ENCODE measurements around the gene PTK6. TPM values are rescaled to one million over a fixed set of nuclear protein-coding genes. Genes with fewer than 3 reads are reported as not detected.

PTK6 gene
- total and polyA plus RNA-seq, 2 of the 13 experiments (the other 11 are each of a cell fraction or from before 2014, with no cell fraction given) = 0.08 TPM; not detected in 1

DNA sequence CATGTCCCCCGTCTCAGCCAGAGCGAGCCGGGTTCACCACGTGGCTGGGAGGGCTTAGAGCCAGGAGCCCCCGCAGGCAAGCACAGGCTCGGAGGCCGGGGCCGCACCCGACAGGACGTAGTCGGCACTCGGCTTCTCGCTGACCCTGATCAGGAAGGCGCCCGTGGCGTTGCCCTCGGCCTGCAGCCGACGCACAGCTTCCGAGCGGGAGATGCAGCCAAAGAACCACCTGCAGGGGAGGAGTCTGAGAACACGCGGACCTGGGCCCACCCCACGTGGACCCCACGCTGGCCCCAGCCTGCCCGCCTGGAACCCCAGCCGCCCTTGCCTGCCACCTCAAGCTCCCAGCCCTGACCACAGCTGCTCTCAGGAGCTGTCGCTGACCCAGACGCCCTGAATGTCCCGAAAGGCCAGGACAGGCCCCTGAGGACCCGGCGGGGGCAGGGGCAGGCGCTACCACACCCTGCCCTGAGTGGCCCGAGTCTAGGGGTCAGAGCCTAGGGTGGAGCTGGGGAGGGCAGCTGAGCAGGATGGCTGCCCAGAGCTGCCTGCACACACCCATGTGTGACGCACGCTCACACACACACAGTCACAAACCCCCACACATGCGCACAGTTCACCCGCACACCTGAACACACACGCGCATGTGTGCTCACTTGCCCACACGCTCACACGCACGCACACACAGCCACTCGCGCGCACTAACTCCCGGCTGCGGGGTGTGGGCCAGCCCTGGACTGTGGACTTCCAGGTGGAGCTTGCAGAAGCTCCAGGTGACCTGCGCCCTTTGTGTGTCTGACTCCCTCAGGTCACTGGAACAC is 2.1 kb downstream of the PTK6 start (continued):
- TF ChIP-seq, protein P1, sequence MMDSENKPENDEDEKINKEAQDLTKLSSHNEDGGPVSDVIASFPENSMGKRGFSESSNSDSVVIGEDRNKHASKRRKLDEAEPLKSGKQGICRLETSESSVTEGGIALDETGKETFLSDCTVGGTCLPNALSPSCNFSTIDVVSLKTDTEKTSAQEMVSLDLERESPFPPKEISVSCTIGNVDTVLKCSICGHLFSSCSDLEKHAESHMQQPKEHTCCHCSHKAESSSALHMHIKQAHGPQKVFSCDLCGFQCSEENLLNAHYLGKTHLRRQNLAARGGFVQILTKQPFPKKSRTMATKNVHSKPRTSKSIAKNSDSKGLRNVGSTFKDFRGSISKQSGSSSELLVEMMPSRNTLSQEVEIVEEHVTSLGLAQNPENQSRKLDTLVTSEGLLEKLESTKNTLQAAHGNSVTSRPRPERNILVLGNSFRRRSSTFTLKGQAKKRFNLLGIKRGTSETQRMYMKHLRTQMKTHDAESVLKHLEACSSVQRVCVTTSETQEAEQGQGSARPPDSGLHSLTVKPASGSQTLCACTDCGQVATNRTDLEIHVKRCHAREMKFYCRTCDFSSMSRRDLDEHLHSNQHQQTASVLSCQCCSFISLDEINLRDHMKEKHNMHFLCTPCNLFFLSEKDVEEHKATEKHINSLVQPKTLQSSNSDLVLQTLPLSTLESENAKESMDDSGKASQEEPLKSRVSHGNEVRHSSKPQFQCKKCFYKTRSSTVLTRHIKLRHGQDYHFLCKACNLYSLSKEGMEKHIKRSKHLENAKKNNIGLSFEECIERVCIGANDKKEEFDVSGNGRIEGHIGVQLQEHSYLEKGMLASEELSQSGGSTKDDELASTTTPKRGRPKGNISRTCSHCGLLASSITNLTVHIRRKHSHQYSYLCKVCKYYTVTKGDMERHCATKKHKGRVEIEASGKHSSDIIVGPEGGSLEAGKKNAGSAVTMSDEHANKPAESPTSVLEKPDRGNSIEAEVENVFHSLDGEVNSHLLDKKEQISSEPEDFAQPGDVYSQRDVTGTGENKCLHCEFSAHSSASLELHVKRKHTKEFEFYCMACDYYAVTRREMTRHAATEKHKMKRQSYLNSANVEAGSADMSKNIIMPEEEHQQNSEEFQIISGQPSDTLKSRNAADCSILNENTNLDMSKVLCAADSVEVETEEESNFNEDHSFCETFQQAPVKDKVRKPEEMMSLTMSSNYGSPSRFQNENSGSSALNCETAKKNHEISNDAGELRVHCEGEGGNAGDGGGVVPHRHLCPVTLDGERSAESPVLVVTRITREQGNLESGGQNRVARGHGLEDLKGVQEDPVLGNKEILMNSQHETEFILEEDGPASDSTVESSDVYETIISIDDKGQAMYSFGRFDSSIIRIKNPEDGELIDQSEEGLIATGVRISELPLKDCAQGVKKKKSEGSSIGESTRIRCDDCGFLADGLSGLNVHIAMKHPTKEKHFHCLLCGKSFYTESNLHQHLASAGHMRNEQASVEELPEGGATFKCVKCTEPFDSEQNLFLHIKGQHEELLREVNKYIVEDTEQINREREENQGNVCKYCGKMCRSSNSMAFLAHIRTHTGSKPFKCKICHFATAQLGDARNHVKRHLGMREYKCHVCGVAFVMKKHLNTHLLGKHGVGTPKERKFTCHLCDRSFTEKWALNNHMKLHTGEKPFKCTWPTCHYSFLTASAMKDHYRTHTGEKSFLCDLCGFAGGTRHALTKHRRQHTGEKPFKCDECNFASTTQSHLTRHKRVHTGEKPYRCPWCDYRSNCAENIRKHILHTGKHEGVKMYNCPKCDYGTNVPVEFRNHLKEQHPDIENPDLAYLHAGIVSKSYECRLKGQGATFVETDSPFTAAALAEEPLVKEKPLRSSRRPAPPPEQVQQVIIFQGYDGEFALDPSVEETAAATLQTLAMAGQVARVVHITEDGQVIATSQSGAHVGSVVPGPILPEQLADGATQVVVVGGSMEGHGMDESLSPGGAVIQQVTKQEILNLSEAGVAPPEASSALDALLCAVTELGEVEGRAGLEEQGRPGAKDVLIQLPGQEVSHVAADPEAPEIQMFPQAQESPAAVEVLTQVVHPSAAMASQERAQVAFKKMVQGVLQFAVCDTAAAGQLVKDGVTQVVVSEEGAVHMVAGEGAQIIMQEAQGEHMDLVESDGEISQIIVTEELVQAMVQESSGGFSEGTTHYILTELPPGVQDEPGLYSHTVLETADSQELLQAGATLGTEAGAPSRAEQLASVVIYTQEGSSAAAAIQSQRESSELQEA (CRISPR knock-in tag; IDR thresholded peaks at IDR 0.05; ENCODE audit: not compliant biosample characterization) = peak; percentile 86
- no peak for TF ChIP-seq PITX1 (CRISPR knock-in tag; IDR thresholded peaks at IDR 0.05)
- no peak for TF ChIP-seq ZNF607 (CRISPR knock-in tag; IDR thresholded peaks at IDR 0.05; ENCODE audit: borderline replicate concordance)
- TF ChIP-seq, protein P2, sequence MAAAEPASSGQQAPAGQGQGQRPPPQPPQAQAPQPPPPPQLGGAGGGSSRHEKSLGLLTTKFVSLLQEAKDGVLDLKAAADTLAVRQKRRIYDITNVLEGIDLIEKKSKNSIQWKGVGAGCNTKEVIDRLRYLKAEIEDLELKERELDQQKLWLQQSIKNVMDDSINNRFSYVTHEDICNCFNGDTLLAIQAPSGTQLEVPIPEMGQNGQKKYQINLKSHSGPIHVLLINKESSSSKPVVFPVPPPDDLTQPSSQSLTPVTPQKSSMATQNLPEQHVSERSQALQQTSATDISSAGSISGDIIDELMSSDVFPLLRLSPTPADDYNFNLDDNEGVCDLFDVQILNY (CRISPR knock-in tag; conservative IDR thresholded peaks at IDR 0.05) = no peak
- no peak for TF ChIP-seq KDM5A (IDR thresholded peaks at IDR 0.05; ENCODE audit: borderline replicate concordance, low read length)
- TF ChIP-seq, protein P3, sequence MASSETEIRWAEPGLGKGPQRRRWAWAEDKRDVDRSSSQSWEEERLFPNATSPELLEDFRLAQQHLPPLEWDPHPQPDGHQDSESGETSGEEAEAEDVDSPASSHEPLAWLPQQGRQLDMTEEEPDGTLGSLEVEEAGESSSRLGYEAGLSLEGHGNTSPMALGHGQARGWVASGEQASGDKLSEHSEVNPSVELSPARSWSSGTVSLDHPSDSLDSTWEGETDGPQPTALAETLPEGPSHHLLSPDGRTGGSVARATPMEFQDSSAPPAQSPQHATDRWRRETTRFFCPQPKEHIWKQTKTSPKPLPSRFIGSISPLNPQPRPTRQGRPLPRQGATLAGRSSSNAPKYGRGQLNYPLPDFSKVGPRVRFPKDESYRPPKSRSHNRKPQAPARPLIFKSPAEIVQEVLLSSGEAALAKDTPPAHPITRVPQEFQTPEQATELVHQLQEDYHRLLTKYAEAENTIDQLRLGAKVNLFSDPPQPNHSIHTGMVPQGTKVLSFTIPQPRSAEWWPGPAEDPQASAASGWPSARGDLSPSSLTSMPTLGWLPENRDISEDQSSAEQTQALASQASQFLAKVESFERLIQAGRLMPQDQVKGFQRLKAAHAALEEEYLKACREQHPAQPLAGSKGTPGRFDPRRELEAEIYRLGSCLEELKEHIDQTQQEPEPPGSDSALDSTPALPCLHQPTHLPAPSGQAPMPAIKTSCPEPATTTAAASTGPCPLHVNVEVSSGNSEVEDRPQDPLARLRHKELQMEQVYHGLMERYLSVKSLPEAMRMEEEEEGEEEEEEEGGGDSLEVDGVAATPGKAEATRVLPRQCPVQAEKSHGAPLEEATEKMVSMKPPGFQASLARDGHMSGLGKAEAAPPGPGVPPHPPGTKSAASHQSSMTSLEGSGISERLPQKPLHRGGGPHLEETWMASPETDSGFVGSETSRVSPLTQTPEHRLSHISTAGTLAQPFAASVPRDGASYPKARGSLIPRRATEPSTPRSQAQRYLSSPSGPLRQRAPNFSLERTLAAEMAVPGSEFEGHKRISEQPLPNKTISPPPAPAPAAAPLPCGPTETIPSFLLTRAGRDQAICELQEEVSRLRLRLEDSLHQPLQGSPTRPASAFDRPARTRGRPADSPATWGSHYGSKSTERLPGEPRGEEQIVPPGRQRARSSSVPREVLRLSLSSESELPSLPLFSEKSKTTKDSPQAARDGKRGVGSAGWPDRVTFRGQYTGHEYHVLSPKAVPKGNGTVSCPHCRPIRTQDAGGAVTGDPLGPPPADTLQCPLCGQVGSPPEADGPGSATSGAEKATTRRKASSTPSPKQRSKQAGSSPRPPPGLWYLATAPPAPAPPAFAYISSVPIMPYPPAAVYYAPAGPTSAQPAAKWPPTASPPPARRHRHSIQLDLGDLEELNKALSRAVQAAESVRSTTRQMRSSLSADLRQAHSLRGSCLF (CRISPR knock-in tag; IDR thresholded peaks at IDR 0.05; ENCODE audit: borderline replicate concordance) = no peak
- TF ChIP-seq, protein P4, sequence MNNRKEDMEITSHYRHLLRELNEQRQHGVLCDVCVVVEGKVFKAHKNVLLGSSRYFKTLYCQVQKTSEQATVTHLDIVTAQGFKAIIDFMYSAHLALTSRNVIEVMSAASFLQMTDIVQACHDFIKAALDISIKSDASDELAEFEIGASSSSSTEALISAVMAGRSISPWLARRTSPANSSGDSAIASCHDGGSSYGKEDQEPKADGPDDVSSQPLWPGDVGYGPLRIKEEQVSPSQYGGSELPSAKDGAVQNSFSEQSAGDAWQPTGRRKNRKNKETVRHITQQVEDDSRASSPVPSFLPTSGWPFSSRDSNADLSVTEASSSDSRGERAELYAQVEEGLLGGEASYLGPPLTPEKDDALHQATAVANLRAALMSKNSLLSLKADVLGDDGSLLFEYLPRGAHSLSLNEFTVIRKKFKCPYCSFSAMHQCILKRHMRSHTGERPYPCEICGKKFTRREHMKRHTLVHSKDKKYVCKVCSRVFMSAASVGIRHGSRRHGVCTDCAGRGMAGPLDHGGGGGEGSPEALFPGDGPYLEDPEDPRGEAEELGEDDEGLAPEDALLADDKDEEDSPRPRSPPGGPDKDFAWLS (CRISPR knock-in tag; IDR thresholded peaks at IDR 0.05; ENCODE audit: borderline replicate concordance) = no peak
- no peak for TF ChIP-seq IKZF4 (CRISPR knock-in tag; IDR thresholded peaks at IDR 0.05; ENCODE audit: borderline replicate concordance, low read depth, not compliant biosample characterization)
- TF ChIP-seq, protein P5, sequence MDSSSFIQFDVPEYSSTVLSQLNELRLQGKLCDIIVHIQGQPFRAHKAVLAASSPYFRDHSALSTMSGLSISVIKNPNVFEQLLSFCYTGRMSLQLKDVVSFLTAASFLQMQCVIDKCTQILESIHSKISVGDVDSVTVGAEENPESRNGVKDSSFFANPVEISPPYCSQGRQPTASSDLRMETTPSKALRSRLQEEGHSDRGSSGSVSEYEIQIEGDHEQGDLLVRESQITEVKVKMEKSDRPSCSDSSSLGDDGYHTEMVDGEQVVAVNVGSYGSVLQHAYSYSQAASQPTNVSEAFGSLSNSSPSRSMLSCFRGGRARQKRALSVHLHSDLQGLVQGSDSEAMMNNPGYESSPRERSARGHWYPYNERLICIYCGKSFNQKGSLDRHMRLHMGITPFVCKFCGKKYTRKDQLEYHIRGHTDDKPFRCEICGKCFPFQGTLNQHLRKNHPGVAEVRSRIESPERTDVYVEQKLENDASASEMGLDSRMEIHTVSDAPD (CRISPR knock-in tag; IDR thresholded peaks at IDR 0.05) = no peak

Measured in HepG2 (cell line).